ENCODE data around the gene RFESD. TPM values are rescaled to one million over a fixed set of nuclear protein-coding genes. Genes with fewer than 3 reads are reported as not detected.
"Not testable (repeated sequence)": the region's sequence is repeated elsewhere in the genome, so short reads cannot be mapped to it uniquely, and the experiment has no call there.

The RFESD gene
- total RNA-seq, 1 donor, result 2.6 TPM

- no peak overlapping the region for H3K4me3 ChIP-seq (ENCODE audit: low read depth, low read length)
- DNase-seq (ENCODE audit: low read depth), result no peak
- TF ChIP-seq, protein P1, sequence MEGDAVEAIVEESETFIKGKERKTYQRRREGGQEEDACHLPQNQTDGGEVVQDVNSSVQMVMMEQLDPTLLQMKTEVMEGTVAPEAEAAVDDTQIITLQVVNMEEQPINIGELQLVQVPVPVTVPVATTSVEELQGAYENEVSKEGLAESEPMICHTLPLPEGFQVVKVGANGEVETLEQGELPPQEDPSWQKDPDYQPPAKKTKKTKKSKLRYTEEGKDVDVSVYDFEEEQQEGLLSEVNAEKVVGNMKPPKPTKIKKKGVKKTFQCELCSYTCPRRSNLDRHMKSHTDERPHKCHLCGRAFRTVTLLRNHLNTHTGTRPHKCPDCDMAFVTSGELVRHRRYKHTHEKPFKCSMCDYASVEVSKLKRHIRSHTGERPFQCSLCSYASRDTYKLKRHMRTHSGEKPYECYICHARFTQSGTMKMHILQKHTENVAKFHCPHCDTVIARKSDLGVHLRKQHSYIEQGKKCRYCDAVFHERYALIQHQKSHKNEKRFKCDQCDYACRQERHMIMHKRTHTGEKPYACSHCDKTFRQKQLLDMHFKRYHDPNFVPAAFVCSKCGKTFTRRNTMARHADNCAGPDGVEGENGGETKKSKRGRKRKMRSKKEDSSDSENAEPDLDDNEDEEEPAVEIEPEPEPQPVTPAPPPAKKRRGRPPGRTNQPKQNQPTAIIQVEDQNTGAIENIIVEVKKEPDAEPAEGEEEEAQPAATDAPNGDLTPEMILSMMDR (IDR thresholded peaks at IDR 0.05; ENCODE audit: insufficient read depth, low read depth, low read length), result no peak
Measured at GRCh38 chr5:95634081-95634480, 12.5 kb upstream of the RFESD start.

- TF ChIP-seq, protein P1 (IDR thresholded peaks at IDR 0.05; ENCODE audit: insufficient read depth, low read depth, low read length), result no peak
- DNase-seq (ENCODE audit: low read depth), result no peak
- no peak overlapping the region for H3K4me3 ChIP-seq (ENCODE audit: low read depth, low read length)
Measured at GRCh38 chr5:95638632-95639031, 7.9 kb upstream of the RFESD start.

DNA sequence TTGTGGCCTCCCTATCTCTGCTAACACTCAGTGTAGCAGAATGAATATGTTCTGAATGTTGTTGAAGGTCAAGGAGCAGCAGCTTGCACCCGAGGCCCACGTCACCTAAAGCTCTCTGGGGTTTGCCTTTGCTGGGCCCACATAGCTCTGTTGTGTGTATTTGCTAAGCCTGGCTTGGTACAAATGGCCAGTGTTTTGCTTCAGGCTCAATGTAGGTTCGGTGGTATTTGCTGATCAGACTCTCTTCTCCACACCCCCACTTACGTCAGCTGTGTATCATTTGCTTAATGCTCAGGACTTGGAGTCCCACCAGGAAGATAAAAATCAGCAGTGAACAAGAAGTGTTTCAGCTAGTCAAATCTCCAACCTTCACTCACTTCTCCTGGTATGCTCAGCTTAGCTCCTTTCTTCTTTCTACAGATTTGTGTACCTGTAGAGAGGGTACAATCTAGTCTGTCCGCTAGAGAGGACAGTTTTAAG is 4.8 kb upstream of the RFESD start:
- no peak overlapping the region for H3K4me3 ChIP-seq (ENCODE audit: low read depth, low read length)
- peak; percentile 95 for DNase-seq (ENCODE audit: low read depth)
- TF ChIP-seq, protein P1 (IDR thresholded peaks at IDR 0.05; ENCODE audit: insufficient read depth, low read depth, low read length), result no peak

DNA sequence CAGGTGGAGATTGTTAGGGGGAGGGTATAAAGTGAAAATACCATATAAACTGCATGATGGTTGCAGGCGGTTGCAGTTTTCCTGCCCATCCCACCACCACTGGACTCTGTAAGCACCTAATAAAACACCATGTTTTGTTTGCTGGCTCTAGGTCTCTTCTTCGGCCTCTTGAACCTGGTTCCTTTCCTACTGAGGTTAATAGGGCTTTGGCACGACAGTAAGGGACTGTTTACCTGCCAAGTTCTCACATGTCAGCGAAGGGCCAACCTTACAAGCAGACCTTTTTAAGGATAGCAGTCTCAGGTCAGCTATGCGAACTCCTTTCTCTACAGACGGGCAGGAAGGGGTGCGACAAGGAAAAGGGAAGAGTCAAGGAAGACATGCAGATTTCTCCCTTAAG is 3.4 kb upstream of the RFESD start:
- TF ChIP-seq, protein P1 (IDR thresholded peaks at IDR 0.05; ENCODE audit: insufficient read depth, low read depth, low read length), result no peak
- H3K4me3 ChIP-seq (ENCODE audit: low read depth, low read length), result no peak overlapping the region
- DNase-seq (ENCODE audit: low read depth), result no peak

GRCh38 chr5:95644351-95645042 is 2.1 kb upstream of the RFESD start:
- TF ChIP-seq, protein P1 (IDR thresholded peaks at IDR 0.05; ENCODE audit: insufficient read depth, low read depth, low read length), result peak; percentile 82
- peak; percentile 73 for DNase-seq (ENCODE audit: low read depth)

DNA sequence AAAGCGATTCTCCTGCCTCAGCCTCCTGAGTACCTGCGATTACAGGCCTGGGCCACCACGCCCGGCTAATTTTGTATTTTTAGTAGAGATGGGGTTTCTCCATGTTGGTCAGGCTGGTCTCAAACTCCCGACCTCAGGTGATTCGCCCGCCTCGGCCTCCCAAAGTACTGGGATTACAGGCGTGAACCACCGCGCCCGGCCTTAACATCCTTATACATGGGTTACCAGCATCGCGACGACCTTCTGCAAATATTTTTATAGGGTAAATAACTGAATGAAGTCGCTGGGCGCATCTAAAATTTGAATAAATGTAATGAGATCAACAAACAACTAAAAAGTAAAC is 380 bp upstream of the RFESD start:
- DNase-seq (ENCODE audit: low read depth); H3K4me3 ChIP-seq (ENCODE audit: low read depth, low read length): not testable (repeated sequence)

More at GRCh38 chr5:95644351-95645042, 2.1 kb upstream of the RFESD start:
- H3K4me3 ChIP-seq (ENCODE audit: low read depth, low read length), result no peak overlapping the region

DNA sequence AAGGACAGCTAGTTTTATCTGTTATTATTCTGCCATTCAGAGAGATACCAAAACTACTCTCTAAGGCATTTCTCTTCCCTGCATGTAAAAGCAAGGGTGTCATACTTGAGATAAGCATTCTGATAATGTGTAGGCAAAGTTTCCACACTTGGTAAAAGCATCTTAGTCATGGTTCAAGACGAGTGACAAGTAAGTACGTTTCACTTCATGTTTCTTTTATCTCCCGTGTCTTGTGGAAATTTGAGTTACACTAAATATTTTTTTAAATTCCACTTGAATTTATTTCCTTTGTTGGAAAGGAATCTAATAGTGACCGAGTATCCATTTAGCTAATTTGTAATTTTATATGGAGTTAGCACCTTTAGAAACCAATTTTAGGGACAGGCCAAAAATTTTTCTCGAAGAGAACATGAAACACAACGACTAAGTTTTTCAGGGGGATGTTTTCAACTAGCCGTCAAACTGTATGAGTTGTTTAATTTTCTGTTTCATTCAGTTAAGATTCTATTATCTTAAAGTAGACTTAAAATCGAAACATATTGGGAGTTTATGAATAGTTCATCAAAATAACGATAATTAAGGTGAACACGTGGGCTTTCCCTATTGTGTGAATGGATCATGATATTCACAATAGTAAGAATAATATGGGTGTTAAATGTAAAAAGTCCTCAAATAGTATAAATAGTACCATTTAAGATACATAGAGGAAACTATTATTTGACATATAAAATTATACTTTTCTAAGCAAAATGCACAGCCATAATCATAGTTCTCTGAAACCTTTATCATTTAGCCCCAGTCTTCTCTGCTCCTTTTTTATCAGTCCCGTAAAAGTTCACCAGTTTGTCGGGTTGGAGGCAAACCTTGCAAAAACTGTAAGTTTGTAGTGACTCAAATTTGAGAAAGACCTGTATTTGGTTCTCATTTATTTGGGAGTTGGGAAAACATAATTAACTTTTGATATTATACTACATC is 1.6 kb downstream of the RFESD start:
- peak; percentile 69 for DNase-seq (ENCODE audit: low read depth)
- TF ChIP-seq, protein P1 (IDR thresholded peaks at IDR 0.05; ENCODE audit: insufficient read depth, low read depth, low read length), result no peak
- no peak overlapping the region for H3K4me3 ChIP-seq (ENCODE audit: low read depth, low read length)

Measured in fibroblast of villous mesenchyme (primary cell).